Neuron (in vitro differentiated cells): Measurements from ENCODE around the gene OBI1.

ENCODE experiments used
- H2AFZ ChIP-seq: one replicate; pipeline ENCODE4 v1.6.1; 2013; ENCODE audit warnings: low read depth, mild to moderate bottlenecking, inconsistent platforms, low read length, moderate library complexity
- H3K27me3 ChIP-seq: one replicate; pipeline ENCODE4 v1.6.1; 2013; ENCODE audit warnings: low read length; ENCODE audit not compliant: insufficient read depth
- H3K36me3 ChIP-seq: one replicate; pipeline ENCODE4 v1.6.1; 2013; ENCODE audit warnings: low read length; ENCODE audit not compliant: insufficient read depth
- H3K4me1 ChIP-seq: one replicate; pipeline ENCODE4 v1.6.1; 2013; ENCODE audit warnings: low read length; ENCODE audit not compliant: insufficient read depth
- H3K4me3 ChIP-seq: 2 replicates; pipeline ENCODE4 v1.5.1; 2013; ENCODE audit warnings: mild to moderate bottlenecking, low read length, moderate library complexity
- H3K9me3 ChIP-seq: one replicate; pipeline ENCODE4 v1.6.1; 2013; ENCODE audit warnings: low read length

Gene OBI1

GRCh38 chr13:78596736-78597601 lies 62.0 kb downstream of the OBI1 start:
- H2AFZ ChIP-seq = peak overlapping the region; percentile 60
- H3K36me3 ChIP-seq = no peaks in the 10 kb centered on the region
- H3K4me1 ChIP-seq = peaks cover 23% of the 10 kb centered on the region
- H3K4me3 ChIP-seq = peak overlapping the region; percentile 45
- peaks cover 95% of the 10 kb centered on the region for H3K27me3 ChIP-seq
- H3K9me3 ChIP-seq = no peaks in the 10 kb centered on the region

GRCh38 chr13:78596399-78596735 lies 62.6 kb downstream of the OBI1 start:
- H3K36me3 ChIP-seq = no peaks in the 10 kb centered on the region
- peak overlapping the region; percentile 45 for H3K4me3 ChIP-seq
- peak overlapping the region; percentile 60 for H2AFZ ChIP-seq
- H3K27me3 ChIP-seq = peaks cover 91% of the 10 kb centered on the region
- H3K4me1 ChIP-seq = peaks cover 23% of the 10 kb centered on the region
- no peaks in the 10 kb centered on the region for H3K9me3 ChIP-seq

GRCh38 chr13:78595495-78596398 lies 63.2 kb downstream of the OBI1 start:
- Histone ChIP-seq H3K36me3 (no peaks in the 10 kb centered on the region), H3K27me3 (peaks cover 86% of the 10 kb centered on the region), H3K9me3 (no peaks in the 10 kb centered on the region), H2AFZ (no peak overlapping the region), H3K4me1 (peaks cover 23% of the 10 kb centered on the region), H3K4me3 (peak overlapping the region; percentile 45)

- H3K4me3 ChIP-seq = no peak overlapping the region
- peaks cover 23% of the 10 kb centered on the region for H3K4me1 ChIP-seq
- H3K36me3 ChIP-seq = no peaks in the 10 kb centered on the region
- H3K27me3 ChIP-seq = peaks cover 80% of the 10 kb centered on the region
- no peaks in the 10 kb centered on the region for H3K9me3 ChIP-seq
- H2AFZ ChIP-seq = no peak overlapping the region
These were observed 64.4 kb downstream of the OBI1 start for GRCh38 chr13:78594456-78594975.

- Histone ChIP-seq H3K4me1 (peaks cover 23% of the 10 kb centered on the region), H3K9me3 (no peaks in the 10 kb centered on the region), H3K4me3 (no peak overlapping the region), H3K36me3 (no peaks in the 10 kb centered on the region), H2AFZ (no peak overlapping the region), H3K27me3 (peaks cover 74% of the 10 kb centered on the region)
These were observed 65.1 kb downstream of the OBI1 start for GRCh38 chr13:78593652-78594455.

GRCh38 chr13:78593129-78593528 lies 65.8 kb downstream of the OBI1 start:
- Histone ChIP-seq H3K4me3 (no peak overlapping the region), H3K36me3 (no peaks in the 10 kb centered on the region), H2AFZ (no peak overlapping the region), H3K9me3 (no peaks in the 10 kb centered on the region), H3K27me3 (peaks cover 74% of the 10 kb centered on the region), H3K4me1 (peaks cover 23% of the 10 kb centered on the region)

GRCh38 chr13:78592584-78592983 lies 66.4 kb downstream of the OBI1 start:
- Histone ChIP-seq H3K27me3 (peaks cover 74% of the 10 kb centered on the region), H3K36me3 (no peaks in the 10 kb centered on the region), H3K4me3 (no peak overlapping the region), H2AFZ (no peak overlapping the region), H3K4me1 (peaks cover 23% of the 10 kb centered on the region), H3K9me3 (no peaks in the 10 kb centered on the region)

GRCh38 chr13:78589206-78589605 lies 69.7 kb downstream of the OBI1 start:
- no peaks in the 10 kb centered on the region for H3K36me3 ChIP-seq
- no peak overlapping the region for H3K4me3 ChIP-seq
- peaks cover 59% of the 10 kb centered on the region for H3K27me3 ChIP-seq
- H3K4me1 ChIP-seq = peaks cover 4% of the 10 kb centered on the region
- peaks cover 3% of the 10 kb centered on the region for H3K9me3 ChIP-seq
- no peak overlapping the region for H2AFZ ChIP-seq

- no peaks in the 10 kb centered on the region for H3K36me3 ChIP-seq
- H3K4me1 ChIP-seq = no peaks in the 10 kb centered on the region
- H3K9me3 ChIP-seq = peaks cover 3% of the 10 kb centered on the region
- no peak overlapping the region for H3K4me3 ChIP-seq
- no peak overlapping the region for H2AFZ ChIP-seq
- peaks cover 50% of the 10 kb centered on the region for H3K27me3 ChIP-seq
These were observed 71.6 kb downstream of the OBI1 start for GRCh38 chr13:78587395-78587794.

- Histone ChIP-seq H3K36me3 (no peaks in the 10 kb centered on the region), H3K9me3 (peaks cover 3% of the 10 kb centered on the region), H2AFZ (no peak overlapping the region), H3K4me3 (no peak overlapping the region), H3K4me1 (no peaks in the 10 kb centered on the region), H3K27me3 (peaks cover 46% of the 10 kb centered on the region)
These were observed 72.2 kb downstream of the OBI1 start for GRCh38 chr13:78586706-78587105.

- peaks cover 12% of the 10 kb centered on the region for H3K27me3 ChIP-seq
- no peaks in the 10 kb centered on the region for H3K4me1 ChIP-seq
- no peak overlapping the region for H2AFZ ChIP-seq
- H3K36me3 ChIP-seq = no peaks in the 10 kb centered on the region
- H3K4me3 ChIP-seq = no peak overlapping the region
- H3K9me3 ChIP-seq = no peaks in the 10 kb centered on the region
These were observed 82.7 kb downstream of the OBI1 start for GRCh38 chr13:78576261-78576660.

GRCh38 chr13:78572459-78572858 lies 86.5 kb downstream of the OBI1 start:
- no peak overlapping the region for H3K4me3 ChIP-seq
- H3K27me3 ChIP-seq = peaks cover 2% of the 10 kb centered on the region
- H3K36me3 ChIP-seq = no peaks in the 10 kb centered on the region
- no peaks in the 10 kb centered on the region for H3K9me3 ChIP-seq
- no peaks in the 10 kb centered on the region for H3K4me1 ChIP-seq
- H2AFZ ChIP-seq = no peak overlapping the region
